Stomach smooth muscle (tissue), 2 donors: ENCODE measurements around the gene BST2.
"Not testable (repeated sequence)": the region's sequence is repeated elsewhere in the genome, so short reads cannot be mapped to it uniquely, and the experiment has no call there.

ENCODE experiments used
- H3K27ac ChIP-seq: one replicate; pipeline ENCODE4 v1.7.0; 2013; ENCODE audit warnings: mild to moderate bottlenecking, low read length, inconsistent platforms
- H3K27me3 ChIP-seq, 2 donors: one replicate each; pipeline ENCODE4 v1.7.0; 2013; ENCODE audit warnings: low read length in 2 of 2; ENCODE audit not compliant: insufficient read depth in 2 of 2, control insufficient read depth in 1 of 2
- H3K36me3 ChIP-seq, 2 donors: one replicate each; pipeline ENCODE4 v1.7.0; 2013; ENCODE audit warnings: low read length in 2 of 2; ENCODE audit not compliant: control insufficient read depth in 2 of 2, insufficient read depth in 2 of 2
- H3K4me1 ChIP-seq: one replicate; pipeline ENCODE4 v1.7.0; 2013; ENCODE audit warnings: low read length; ENCODE audit not compliant: control insufficient read depth, insufficient read depth
- H3K4me3 ChIP-seq, 2 donors: one replicate each; pipeline ENCODE4 v1.7.0; 2013; ENCODE audit warnings: low read length in 2 of 2
- H3K9ac ChIP-seq, 2 donors: one replicate each; pipeline ENCODE4 v1.7.0; 2013; ENCODE audit warnings: low read length in 2 of 2, mild to moderate bottlenecking in 1 of 2
- H3K9me3 ChIP-seq, 2 donors: one replicate each; pipeline ENCODE4 v1.7.0; 2013; ENCODE audit warnings: low read length in 2 of 2; ENCODE audit not compliant: control insufficient read depth in 2 of 2
- donor health status: healthy.
- donor health status: Pancreatic carcinoma.

BST2 gene

DNA sequence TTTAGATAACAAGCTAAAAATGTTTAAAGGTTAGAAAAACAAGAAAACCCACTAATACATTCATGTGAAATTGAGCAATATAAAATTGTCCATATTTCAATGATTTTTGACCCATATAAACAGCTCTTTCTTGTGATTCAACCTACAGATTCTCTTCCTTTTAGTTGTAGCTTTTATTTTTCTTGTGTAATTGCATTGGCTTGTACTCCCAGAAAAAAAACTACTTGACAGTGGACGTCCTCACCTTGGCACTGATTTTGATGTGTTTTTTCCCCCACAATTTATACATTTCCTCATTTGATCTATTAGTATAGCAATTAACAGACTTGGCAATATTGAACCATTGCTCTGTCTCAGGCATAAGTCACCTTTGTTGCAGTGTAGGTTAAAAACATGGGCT is 16.1 kb downstream of the BST2 start:
- H3K4me1 ChIP-seq = peaks cover 15% of the 10 kb centered on the region
- peaks cover 8 to 23% of the 10 kb centered on the region in 2 donors for H3K27me3 ChIP-seq
- no peaks in the 10 kb centered on the region for H3K36me3 ChIP-seq
- no peak overlapping the region for H3K27ac ChIP-seq
- H3K4me3 ChIP-seq = no peak overlapping the region
- no peak overlapping the region for H3K9ac ChIP-seq
- H3K9me3 ChIP-seq = peaks cover 0 to 7% of the 10 kb centered on the region in 2 donors

DNA sequence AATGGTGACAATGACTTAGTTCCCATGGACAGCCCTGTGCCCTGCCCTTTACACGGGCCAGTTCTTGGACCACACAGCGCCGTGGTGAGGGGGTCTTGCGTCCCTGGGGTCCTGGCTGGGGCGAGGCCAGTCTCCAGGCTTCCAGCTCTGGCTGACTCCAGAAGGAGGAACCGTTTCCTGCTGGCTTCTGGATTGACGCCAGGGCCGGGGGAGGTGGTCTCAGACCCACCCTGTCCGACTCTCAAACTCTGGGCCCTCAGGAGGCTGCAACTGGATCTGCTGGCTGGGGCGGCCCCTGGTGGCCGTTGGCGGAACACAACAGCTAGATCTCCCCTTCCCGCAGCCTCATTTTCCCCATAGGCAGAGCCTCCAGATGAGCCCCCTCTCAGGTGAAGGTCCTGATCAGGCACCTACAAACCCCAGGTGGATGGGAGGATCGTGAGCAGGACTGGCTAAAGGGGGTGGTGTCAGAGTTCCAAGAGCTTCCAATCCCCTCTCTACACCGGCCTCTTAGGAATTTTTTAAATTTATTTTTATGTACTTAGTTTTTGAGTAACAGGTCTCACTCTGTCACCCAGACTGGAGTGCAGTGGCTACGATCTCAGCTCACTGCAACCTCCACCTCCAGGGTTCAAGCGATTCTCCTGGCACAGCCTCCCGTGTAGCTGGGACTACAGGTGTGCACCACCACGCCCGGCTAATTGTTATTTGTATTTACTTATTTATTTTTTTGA is 19.4 kb downstream of the BST2 start:
- Histone ChIP-seq H3K27ac (no peak overlapping the region), H3K9me3 (peaks cover 0 to 7% of the 10 kb centered on the region in 2 donors), H3K4me3 (no peak overlapping the region), H3K4me1 (peaks cover 12% of the 10 kb centered on the region), H3K27me3 (no peaks in the 10 kb centered on the region), H3K9ac (no peak overlapping the region), H3K36me3 (no peaks in the 10 kb centered on the region)

DNA sequence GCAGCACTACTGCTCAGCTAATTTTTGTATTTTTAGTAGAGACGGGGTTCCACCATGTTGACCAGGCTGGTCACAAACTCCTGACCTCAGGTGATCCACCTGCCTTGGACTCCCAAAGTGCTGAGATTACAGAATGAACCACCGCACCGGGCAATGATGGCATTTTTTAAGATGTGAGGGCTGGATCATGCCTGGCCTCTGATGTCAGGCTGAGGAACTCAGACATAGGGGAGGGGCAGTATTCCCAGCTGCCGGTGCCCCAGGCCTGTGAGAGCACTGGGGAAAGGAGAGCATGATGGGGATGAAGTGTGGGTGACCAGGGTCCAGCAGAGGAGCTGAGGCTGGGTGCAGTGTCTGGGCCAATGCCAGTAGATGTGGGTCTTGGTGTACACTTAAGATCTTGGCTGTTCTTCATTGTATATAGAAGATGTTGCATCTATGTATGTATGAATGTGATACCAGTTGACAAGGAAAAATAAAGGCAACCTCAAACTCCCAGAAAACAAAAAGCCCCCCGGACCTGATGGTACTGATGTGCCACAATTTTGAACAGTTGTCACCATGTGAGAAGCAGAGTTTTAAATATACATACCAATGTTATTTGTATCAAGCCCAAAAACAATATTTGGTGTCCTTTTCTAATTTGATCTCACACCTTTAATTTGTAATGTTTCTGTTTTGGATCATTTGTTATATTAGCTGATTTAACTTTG is 24.8 kb downstream of the BST2 start:
- no peaks in the 10 kb centered on the region for H3K36me3 ChIP-seq
- H3K27ac ChIP-seq = no peak overlapping the region
- peaks cover 4% of the 10 kb centered on the region for H3K4me1 ChIP-seq
- H3K4me3 ChIP-seq = no peak overlapping the region
- no peak overlapping the region for H3K9ac ChIP-seq
- peaks cover 3 to 6% of the 10 kb centered on the region in 2 donors for H3K27me3 ChIP-seq
- no peaks in the 10 kb centered on the region for H3K9me3 ChIP-seq

GRCh38 chr19:17379221-17379631 is 26.2 kb downstream of the BST2 start:
- peaks cover 3 to 6% of the 10 kb centered on the region in 2 donors for H3K27me3 ChIP-seq
- H3K9me3 ChIP-seq = no peaks in the 10 kb centered on the region
- no peaks in the 10 kb centered on the region for H3K36me3 ChIP-seq
- H3K27ac ChIP-seq = no peak overlapping the region
- H3K9ac ChIP-seq = no peak overlapping the region
- no peak overlapping the region for H3K4me3 ChIP-seq
- H3K4me1 ChIP-seq = peaks cover 4% of the 10 kb centered on the region

DNA sequence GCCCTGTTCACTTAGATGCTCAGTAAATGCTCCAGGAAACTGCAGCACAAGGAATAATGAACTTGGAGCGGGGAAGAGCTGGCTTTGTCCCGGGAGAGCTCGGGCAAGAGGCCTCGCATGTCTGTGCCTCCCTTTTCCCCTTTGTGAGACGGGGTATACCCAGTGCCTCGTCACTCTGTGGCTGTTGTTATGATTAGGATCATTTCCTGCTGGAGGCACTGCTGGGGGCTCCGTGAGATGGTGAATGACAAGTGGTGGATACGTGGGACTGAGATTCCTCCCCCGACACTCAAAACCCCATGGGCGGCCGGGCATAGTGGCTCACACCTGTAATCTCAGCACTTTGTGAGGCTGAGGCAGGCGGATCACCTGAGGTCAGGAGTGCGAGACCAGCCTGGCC is 27.2 kb downstream of the BST2 start:
- Histone ChIP-seq H3K9me3 (no peaks in the 10 kb centered on the region), H3K36me3 (no peaks in the 10 kb centered on the region), H3K4me3 (no peak overlapping the region), H3K9ac (no peak overlapping the region), H3K4me1 (peaks cover 4% of the 10 kb centered on the region), H3K27me3 (peaks cover 3 to 6% of the 10 kb centered on the region in 2 donors), H3K27ac (no peak overlapping the region)

DNA sequence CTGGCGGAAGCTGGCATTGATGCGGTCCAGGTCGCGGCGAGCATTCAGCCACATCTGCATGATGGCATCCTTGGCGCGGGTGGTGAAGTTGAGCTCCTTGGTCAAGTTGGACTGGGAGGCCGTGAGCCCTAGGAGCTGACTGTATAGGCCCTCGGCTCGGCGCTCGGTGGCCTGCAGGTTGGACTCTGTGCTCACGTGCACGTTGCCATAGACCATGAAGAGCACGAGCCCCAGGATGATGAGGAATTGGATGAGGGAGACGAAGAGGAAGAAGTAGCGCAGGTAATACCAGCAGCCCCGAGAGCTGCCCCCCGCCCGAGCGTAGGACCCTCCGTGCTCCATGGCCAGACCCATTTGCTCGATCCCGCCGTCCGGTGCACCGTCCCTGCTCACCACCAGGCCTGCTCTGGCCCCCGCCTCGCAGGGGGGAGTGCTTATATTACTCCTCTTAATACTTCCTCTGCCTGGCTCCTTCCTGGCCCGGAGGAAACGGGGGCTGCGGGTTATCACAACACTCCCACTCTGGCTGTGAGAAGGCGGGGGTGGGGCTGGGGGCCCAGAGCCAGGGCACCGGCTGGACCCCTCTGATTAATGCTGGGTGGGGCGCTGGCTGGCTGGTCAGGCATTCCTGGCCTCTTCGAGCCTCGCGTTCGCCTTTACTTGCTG is 28.4 kb downstream of the BST2 start, which contains the start of gene PLVAP:
PLVAP (minus strand) TSS at position 408 of the 666 bp plus-strand sequence; CDS start at position 354, 54 bp downstream.
- peak within 1 kb of the TSS in 1 of 2 donors; percentile 47 for H3K4me3 ChIP-seq
- no peak within 1 kb of the TSS for H3K9ac ChIP-seq
- H3K36me3 ChIP-seq = no peaks in the 10 kb centered on the region
- H3K27ac ChIP-seq = no peak within 1 kb of the TSS
- peaks cover 3 to 6% of the 10 kb centered on the region in 2 donors for H3K27me3 ChIP-seq
- no peaks in the 10 kb centered on the region for H3K9me3 ChIP-seq
- no peaks in the 10 kb centered on the region for H3K4me1 ChIP-seq

DNA sequence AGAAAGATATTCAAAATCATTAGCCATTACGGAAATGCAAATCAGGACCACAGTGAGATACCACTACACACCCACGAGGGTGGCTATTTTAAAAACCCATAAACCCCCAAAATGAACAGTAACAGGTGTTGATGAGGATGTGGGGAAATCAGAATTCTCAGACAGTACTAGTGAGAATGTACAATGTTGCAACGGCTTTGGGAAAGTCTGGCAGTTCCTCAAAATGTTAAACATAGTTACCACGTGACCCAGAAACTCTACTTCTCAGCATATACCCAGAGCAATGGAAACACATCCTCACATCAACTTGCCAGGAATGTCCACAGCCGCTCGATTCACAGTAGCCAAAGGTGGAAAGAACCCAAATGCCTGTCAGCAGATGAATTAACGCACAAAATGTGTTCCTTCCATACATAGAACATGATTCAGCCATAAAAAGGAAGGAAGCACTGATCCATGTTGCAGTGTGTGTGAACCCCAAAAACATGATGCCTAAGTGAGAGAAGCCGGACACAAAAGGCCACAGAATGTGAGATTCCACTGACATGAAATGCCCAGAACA is 35.3 kb downstream of the BST2 start:
- no peak overlapping the region for H3K4me3 ChIP-seq
- H3K27ac ChIP-seq = no peak overlapping the region

GRCh38 chr19:17365361-17365760 is 40.1 kb downstream of the BST2 start:
- Histone ChIP-seq H3K4me1 (peaks cover 8% of the 10 kb centered on the region), H3K4me3 (no peak overlapping the region), H3K27ac (no peak overlapping the region), H3K9me3 (no peaks in the 10 kb centered on the region), H3K36me3 (no peaks in the 10 kb centered on the region), H3K27me3 (no peaks in the 10 kb centered on the region), H3K9ac (no peak overlapping the region)

More for the DNA sequence above, 35.3 kb downstream of the BST2 start:
- Histone ChIP-seq H3K27me3 (no peaks in the 10 kb centered on the region), H3K4me1 (peaks cover 10% of the 10 kb centered on the region), H3K36me3 (no peaks in the 10 kb centered on the region), H3K9me3 (no peaks in the 10 kb centered on the region), H3K9ac (no peak overlapping the region)

- H3K27me3 ChIP-seq, H3K4me1 ChIP-seq, H3K27ac ChIP-seq, H3K9me3 ChIP-seq, H3K36me3 ChIP-seq, H3K4me3 ChIP-seq, H3K9ac ChIP-seq: not testable (repeated sequence)
Observed at GRCh38 chr19:17363852-17364605, 41.4 kb downstream of the BST2 start.
